ENCODE data around the gene SULT1A2.
"Not testable (repeated sequence)": the region's sequence is repeated elsewhere in the genome, so short reads cannot be mapped to it uniquely, and the experiment has no call there.

DNA sequence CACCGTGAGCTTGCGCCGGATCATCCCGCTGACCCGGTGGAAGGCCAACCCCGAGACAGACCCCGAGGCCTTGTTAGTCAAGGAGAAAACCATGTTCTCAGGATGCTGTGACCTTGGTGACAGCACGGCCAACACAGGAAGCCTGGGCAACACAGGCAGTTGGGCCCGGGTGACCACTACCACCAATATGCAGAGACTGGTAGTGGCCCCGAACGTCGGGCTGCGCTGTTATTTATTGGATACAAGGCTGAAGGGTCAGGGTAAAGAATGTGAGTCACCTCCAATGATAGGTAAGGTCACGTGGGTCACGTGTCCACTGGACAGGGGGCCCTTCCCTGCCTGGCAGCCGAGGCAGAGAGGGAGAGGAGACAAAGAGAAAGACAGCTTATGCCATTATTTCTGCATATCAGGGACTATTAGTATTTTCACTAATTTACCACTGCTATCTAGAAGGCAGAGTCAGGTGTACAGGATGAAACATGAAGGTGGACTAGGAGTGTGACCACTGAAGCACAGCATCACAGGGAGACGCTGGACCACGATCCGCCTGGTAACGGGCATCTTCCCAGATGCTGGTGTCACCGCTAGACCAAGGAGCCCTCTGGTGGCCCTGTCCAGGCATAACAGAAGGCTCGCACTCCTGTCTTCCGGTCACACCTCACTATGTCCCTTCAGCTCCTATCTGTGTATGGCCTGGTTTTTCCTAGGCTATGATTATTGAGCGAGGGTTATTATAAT, 18.8 kb upstream of the SULT1A2 start:
- TF ChIP-seq, protein P1, sequence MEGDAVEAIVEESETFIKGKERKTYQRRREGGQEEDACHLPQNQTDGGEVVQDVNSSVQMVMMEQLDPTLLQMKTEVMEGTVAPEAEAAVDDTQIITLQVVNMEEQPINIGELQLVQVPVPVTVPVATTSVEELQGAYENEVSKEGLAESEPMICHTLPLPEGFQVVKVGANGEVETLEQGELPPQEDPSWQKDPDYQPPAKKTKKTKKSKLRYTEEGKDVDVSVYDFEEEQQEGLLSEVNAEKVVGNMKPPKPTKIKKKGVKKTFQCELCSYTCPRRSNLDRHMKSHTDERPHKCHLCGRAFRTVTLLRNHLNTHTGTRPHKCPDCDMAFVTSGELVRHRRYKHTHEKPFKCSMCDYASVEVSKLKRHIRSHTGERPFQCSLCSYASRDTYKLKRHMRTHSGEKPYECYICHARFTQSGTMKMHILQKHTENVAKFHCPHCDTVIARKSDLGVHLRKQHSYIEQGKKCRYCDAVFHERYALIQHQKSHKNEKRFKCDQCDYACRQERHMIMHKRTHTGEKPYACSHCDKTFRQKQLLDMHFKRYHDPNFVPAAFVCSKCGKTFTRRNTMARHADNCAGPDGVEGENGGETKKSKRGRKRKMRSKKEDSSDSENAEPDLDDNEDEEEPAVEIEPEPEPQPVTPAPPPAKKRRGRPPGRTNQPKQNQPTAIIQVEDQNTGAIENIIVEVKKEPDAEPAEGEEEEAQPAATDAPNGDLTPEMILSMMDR (conservative IDR thresholded peaks at IDR 0.05; ENCODE audit: low read length) = peak; percentile 46
- not testable (repeated sequence) for TF ChIP-seq EZH2phosphoT487 (IDR thresholded peaks at IDR 0.05; ENCODE audit: borderline replicate concordance)

Data from Loucy (cell line).